GM21367 (cell line): ENCODE data around the gene KCNMB2.

Source experiments
- ATAC-seq: cut with Tn5 transposase; IDR thresholded peaks from one replicate; pipeline ENCODE4 v1.9.1; 2021; ENCODE audit not compliant: unreplicated experiment

The KCNMB2 gene

DNA sequence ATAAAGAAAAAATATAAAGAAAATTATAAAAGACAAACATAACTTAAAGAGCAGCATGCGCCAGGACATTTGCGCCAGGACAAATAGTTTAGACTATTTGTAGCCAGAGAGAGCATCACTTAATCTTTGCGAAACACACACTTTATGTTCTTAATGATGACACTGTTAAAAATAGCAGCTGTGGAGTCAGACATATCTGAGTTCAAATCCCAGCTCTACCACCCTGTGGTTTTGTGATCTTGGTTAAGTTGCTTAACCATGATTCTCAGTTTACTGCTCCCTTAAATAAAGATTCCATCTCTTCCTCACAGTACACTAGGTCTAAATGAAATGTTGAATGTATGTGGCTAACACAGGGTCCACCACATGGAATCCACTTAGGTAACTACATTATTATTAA, 31.4 kb downstream of the KCNMB2 start:
- no peak for ATAC-seq

DNA sequence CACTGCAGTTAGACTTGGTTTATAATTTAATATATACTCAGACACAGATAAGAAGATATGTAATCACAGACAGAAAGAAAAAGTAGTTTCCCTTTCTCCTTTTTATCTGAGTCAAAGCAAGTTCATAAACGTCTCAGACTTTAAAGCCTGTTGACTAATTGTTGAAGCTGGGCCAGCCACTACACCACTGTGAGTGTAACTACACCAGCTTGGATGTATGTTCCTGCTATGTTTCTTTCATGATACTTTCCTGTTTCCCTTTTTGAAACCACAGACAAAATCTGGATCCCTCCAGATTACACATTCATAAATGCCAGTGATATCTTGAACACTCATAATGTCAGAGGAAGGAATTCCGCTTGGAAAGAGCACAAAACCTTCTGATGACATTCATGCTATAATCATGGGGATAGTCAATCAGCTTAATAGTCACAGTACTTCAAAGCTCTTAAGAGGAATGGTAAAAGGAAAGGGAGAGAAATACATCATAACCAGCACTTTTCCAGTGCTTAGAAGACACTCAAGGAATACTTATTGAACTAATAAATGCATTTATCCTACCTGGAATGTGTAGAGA, 32.0 kb downstream of the KCNMB2 start:
- ATAC-seq = no peak

DNA sequence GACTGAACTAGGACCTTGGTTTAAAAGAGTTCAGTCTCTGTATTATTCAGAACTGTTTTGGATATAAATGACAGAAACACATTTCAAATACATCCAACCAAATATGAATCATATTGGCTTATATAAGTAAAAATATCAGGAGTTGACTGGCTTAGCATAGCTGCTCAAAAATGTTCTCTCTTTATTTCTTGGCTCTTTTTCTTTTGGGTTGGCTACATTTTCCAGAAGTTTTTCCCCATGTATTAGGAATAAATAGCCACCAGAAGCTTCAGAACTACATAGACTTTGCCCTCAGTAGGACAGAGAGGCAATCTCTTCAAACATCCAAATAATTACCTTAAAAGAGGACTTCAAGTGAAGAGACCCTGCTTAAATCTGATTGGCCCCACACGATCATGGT, 32.7 kb downstream of the KCNMB2 start:
- ATAC-seq = no peak

DNA sequence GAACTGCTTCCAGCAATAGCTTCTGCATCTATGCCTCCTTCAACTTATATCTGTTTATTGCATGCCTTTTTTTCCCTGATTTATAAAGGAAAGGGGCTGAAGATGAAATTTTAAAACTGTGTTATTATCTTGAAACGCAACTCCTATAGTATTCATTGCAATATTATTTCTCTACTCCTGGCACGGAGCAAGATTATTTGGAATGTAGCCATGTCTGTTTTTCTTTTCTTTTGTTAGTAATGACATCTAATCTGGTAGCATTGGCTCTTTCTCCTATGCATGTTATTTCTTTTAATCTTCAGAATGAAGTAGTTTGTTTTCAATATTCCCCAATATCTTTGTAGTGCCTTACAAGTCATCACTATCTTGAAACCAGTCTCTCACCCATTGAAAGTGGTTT, 33.6 kb downstream of the KCNMB2 start:
- no peak for ATAC-seq

DNA sequence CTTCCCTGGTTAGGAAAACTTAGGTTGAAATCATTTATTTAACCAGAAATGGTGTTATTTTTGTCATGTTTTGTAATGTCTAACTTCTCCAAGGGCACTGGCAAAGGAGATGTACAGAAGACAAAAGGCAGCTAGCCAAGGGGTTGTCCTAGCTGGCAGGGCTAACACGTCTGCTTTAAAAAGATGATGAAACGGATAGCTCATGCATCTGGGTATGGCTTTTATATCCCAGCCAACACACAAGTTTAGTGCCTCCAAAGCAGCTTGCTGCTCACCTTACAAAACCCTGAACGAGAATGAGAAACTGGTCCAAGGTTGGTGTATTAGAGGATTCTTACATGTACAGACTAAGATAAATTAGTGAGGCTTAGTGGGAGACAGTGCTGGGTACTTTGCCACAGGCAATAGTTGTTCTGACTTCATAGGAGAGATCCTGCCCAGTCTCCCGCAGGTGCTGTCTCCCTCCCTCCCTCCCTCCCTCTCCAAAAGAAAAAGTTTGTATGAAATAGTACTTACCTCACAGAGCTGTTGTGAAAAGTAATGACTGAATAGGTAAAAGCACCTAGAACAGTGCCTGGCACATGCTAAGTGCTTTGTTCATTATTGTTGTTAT, 47.8 kb downstream of the KCNMB2 start:
- no peak for ATAC-seq

DNA sequence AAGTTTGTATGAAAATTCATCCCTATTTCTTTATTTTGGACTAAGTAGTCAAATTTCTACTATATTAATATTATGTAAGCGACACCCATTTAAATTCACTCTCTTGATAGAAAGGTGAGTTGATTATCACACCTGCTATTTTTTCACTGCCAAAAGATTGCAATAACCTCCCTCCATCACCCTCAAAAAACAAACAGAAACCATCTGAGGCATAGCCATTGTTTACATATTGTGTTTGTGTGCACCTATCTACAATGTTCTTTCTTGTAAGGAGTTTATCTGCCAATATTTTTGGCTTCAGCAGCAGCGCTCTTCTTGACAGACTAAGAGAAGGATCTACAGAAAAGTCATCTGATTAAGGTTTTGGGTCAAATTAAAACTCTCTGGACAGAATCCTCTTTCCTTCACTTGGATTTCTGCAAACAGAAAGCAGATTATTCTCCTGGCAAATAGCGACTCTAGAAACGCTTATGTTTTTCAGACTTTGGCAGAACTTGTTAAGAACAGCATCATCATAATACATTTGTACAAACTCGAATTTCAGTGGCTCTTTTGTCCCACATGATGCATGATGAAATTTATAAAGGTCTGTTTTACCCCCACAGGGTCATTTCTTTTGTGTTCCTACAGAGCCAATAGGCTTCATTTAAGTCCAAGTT, 48.6 kb downstream of the KCNMB2 start:
- no peak for ATAC-seq

DNA sequence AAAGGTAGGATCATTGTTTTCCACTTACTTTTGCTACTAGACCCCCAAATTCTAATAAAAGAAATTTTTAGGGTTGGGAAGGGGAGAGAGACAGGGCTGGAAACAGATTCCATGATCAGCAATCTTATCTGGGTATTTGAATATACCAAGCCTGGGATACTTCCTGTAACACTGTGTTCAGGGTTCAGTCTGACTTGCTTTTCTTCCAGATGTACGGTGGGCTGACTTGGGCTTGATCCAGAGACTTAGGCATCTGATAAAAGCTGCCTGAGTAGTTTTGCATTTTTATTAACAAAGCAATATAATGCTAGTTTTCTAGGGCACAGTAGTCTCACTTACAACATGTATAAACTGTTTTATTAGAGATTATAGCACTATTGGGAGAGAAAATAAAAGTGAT, 49.2 kb downstream of the KCNMB2 start:
- ATAC-seq = no peak

DNA sequence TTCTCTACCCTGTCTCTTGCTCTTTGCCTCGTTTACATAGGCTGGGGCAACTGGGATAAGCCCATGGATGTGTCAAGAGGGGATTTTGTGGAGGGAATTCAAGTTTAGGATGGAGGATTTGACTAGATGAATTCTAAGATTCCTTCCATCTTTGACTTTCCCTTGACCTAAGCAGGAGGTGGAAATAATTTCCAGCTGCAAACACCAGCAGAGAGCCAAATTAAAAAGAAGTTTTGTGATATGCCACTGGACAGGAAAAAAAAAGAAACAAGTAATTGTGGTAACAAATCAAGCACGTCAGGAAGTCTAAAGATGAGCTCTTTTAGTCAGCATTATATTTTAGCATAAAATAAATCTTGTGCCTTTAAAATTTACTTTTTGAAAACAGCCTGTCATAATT, 49.8 kb downstream of the KCNMB2 start:
- no peak for ATAC-seq

DNA sequence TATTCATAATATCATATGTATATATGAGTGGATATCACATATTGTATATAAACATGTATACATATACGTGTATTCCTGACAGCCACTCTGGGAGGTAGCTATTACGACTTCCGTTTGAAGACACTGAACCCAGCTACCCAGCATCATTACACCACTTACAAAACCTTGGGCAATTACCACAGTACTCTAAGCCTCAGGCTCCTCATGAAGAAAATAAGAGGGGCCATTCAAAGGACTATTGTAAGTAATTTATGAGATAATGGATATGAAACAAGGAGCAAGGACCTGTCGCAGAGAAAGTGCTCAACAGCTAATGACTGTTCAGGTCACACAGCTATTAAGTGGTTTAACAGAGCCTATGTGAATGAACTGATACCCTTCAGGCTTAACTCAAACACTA, 52.4 kb downstream of the KCNMB2 start:
- ATAC-seq = no peak

DNA sequence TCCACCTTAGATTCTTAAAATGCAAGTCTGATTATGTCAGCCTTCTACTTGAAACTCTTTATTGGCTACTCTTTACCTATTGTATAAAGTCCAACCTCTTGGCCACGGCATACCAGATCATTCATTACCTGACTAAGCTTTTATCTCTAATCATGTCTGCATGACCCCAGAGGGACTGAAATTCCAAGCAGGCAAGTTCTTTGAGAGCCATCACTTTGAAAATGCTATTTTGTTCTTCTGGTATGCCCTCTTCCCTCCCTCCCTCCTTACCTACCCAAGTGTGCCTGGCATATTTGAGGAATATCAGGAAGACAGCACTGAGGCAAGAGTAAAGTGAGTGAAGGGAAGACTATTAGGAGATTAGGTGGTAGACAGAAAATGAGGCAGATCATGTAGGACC, 57.5 kb downstream of the KCNMB2 start:
- no peak for ATAC-seq

DNA sequence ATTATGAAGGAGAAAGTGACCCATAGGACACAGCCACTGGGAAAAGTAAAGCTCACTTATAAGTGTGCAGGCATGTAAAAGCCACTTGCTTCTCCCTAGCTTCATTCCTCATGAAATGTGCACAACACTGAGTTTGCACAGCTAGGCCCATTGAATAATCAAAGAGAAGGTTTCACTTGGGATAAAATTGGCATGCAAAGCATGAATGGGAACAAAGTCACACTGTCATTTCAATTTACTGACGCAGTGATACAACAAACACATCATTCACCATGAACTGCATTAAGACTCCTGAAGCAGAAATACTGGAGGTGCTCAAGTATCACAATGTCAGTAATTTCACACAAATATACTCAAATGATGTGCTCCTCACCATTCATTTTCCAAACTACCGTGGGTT, 61.1 kb downstream of the KCNMB2 start:
- ATAC-seq = no peak

DNA sequence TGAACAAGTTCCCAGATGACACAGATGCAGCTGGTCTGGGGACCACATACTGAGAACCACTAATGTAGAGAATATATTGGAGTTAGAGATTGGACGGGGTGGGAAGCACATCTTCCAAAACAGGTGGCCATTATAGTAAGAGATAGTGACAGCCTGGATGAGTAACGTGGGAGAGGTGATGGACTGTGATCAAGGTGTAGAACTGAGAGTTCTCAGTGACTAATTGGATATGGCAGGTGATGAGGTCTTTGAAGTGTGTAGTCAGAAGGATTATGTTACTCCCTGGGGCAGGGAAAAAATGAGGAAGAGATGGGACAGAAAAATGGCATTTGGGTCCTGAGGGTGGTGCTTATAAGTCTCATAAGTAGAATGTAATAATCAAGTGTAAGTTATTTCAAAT, 66.6 kb downstream of the KCNMB2 start:
- ATAC-seq = no peak

DNA sequence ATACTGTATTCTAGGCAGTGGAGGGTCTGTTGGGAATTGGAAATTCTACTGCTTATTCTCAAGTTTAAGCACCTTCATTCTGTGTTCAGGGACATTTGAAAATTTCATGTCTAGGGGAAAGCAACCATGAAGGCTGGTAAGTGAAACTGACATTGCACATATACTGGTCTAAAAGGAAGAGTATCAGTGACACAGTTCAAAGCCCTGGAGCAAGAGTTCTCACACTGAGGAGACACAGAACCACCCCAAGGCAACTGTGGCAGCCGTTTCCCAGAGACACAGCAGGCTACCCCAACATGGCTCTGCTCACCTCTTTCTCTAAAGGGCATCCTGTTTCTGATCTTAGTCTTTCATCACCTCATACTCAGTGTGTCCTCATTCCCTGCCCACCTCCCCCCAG, 67.5 kb downstream of the KCNMB2 start:
- peak; percentile 69 for ATAC-seq

DNA sequence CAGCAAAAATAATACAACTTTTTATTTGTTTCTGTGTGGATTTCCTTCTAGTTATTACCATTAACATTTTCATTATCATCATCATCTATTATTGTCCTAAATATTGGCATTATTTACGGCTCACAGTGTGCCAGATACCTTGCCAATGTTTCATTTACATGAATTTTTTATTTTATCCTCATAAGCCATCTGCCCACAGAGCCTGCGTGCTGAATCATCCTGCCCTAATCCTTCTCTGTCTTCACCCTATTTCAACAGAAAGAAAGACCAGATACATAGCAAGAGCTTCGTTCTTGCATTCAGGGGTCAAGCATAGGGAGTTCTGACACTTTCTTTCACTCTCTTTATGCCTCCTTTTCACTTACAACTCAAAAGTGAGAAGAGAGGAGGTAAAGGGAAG, 82.0 kb downstream of the KCNMB2 start:
- no peak for ATAC-seq

DNA sequence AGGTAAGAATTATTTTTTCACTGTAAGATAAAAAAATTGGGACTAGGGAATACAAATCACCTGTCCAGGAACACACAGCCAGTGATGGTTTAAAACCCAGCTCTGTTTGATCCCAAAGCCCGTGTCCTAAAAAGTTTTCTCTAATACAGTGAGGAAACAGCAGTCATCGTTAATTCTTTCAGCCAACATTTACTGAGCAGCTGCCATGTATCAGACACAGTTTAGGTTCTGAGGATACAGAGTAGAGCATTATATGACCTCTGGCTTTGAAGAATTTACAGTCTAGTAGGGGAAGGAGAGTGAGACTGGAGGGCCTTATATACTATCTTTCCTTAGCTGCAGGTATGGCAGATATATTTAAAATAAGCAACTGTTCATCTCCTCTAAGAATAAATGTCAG, 82.7 kb downstream of the KCNMB2 start:
- no peak for ATAC-seq

DNA sequence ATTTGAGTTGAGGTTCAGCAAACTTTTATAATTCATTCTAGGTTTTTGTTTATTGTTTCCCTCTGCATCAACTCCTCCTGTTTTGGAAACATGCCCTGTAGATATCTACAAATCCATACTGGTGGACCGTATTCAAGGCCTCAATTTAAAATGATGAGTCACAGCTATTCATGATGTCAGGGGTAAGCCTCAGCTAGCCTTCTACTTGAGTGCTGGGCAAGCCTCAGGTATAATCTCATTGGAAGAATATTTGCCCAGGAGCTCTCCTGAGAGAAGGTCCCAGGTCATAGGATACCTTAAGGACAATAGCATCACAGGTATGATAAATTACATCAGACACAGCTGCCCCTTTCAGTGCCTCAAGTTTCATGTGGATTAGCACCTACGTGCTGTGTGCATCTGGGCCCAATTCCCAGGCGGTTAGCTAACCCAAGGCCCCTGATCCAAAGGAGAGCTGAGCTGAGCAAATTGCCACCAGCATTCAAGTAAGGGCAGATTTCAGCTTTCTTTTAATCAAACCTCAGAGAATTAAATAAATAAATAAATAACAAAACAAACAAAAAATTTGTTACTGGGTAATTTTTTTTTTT, 87.5 kb downstream of the KCNMB2 start:
- no peak for ATAC-seq

DNA sequence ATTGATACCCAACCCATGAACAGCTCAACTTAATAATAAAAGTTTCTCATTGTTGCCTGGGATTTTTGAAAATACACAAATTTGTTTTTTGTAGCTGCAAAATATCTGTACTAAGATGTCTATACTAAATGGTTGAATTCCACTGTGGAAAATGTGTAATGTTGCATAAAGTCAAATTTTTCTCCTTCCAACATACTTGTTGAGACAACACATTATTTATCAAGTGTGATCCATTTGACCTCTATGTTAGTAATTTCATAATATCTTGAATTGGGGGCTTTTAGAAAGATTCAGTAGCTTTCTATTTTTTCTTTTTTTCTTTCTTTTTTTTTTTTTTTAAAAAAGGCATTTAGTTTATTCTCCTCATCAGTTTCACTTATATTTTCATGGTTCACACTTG, 88.0 kb downstream of the KCNMB2 start:
- ATAC-seq = no peak

DNA sequence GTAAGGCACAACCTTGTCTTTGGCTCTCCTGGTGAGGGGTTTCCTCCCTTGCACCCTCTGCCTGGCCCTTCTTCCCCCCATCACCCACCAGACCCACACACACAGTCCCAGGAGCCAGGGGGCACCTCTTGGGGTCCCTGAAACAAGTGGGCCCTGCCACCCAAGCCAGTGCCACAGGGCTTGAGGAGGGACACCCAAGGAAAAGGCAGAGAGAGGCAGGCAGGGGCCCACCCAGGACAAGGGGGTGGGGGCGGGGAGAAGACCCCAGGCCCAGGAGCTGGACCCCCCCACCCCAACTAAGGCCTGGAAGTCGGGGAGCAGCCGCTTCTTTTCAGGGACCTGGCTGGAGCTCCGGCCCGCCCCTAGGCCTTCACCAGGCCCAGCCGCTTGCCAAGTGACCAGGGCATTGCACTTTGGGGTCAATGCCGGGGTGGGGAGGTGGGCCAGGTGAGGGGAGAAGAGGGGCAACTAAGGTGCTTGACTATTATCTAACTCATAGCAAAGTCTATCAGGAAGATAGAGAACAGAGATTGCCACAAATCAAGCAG, 88.9 kb downstream of the KCNMB2 start:
- ATAC-seq = no peak

DNA sequence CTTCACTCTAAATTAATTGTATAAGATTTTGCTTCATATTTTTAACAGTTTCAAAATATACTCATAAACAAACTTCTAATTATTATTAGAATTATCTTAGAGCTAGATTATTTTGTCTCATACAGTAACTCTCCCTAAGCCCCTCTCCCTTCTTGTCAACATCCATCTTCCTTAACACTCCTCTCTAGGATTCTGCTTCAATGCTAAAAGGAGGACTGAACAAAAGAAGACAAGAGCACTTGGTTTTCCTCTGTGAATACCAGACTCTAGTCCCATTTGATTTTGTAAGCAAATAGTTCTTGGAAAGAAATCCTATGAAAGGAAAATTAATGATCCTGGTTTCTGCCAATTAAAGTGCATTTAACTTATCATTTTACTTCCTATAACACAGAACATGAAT, 91.8 kb downstream of the KCNMB2 start:
- ATAC-seq = no peak

DNA sequence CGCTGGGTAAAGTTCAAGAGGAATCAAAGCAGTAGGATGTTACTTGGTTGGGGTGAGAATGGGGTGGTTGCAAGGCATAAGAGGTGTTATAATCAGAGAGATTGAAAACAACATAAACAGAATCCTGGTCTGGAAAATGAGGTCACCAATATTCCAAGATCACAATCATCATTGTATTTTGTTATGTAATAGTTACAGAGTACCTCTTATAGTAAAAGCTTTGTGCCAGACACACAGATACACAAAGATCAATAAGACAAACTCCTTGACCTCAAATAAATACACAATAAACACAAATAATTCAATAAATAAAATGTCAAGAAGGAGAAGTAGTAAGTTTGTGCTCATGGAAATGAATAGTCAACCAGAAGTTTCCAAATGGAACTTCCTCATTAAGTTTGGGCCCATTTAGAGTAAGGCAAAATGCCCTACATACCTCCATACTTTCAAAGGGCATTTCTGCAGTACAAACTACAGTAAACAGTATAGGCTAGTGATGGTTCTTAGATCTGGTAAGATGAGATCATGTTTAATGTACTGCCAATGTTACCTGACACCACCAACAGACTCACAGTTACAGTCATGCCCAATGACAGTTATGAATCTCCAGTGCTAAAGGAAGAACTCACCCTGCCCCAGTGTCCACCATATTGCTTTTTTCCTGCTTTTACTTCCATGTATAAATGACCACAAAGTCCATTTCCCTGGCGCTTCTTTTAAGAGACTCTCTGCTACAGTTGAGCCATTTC, 93.4 kb downstream of the KCNMB2 start:
- ATAC-seq = no peak

DNA sequence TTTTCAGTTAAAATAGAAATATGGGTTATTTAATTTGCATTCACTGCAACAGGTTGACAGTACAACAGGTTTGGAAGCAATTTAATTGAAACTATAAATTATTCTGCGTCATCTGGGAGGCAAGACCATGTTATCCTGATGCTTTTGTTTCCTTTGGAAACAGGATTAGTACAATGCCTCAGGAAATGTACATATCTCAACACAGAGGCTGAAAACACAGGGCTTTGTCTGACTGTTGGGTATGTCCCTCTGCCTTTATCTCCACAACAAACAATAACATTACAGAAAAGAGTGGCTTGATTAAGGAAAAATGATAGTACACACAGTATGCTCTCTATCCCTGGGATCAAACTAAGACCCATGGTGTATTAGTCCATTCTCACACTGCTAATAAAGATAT, 95.7 kb downstream of the KCNMB2 start:
- ATAC-seq = no peak

DNA sequence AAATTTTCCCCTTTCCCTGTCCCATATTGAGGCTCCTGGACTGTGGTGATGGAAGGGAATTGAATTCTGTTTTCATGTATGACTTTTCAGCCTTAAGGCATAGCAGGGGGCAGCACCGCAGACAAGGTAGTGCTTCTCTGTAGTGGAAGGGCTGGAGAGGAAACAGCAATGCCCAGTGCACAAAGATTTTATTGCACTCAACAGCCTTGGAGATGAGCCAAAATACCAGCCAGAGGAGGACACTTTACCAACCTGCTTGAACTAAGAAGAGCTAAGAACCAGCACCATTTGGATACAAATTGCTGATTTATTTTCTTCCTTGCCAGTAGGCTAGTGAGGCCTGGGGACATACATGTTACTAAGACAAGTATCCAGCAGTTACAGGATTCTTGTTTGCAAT, 98.7 kb downstream of the KCNMB2 start:
- ATAC-seq = no peak
